ENCODE measurements around the gene MDM1. TPM values are rescaled to one million over a fixed set of nuclear protein-coding genes. Genes with fewer than 3 reads are reported as not detected.

Gene MDM1
- total and polyA plus RNA-seq, 2 of the 13 experiments (the other 11 are each of a cell fraction or from before 2014, with no cell fraction given): 4.6 to 15.2 TPM

DNA sequence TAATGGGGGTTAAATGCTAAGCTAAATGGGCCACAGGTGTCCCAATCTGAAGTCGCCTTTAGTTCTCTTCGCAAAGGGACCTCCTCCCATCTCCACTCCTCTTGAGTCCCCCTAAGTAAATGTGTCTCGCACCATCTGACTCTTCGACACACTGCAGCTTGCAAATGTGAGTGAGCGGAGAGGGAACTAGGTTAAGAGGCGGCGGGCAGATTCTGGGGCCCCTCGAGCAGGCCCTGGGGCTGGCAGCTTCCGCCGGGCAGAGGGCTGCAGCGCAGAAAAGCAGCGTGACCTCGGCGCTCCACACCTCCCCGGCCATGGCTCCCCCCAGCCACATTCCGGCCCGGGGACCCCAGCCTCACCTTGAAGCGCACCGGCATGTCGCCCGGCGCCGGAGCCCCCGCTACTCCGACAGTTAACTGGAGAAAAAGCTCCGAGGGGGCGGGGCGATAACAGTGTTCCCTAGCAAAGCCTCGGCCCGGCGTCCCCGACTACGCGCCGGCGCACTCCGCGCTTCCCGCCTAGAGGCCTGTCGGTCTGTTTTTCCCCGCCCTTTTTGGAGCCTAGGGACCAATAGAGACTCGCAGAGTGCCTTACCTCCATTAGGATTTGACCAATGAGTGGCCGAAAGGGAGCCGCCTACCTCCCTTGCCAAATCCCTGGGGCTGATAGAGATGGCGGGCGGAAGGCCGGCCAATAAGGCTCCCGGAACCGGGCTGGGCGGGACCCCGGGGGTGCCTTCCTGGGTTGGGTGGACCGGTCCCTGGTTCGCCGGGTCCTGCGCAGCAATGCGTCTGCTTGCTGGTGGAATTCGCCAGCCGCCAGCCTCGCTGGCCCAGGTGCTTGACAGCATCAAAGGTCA, at the start of gene MDM1 (continued):
- TF ChIP-seq ARID2 (CRISPR knock-in tag; IDR thresholded peaks at IDR 0.05; ENCODE audit: borderline replicate concordance) (no peak), BRCA1 (CRISPR knock-in tag; IDR thresholded peaks at IDR 0.05) (no peak), STAT6 (CRISPR knock-in tag; IDR thresholded peaks at IDR 0.05; ENCODE audit: borderline replicate concordance) (no peak), ZBTB20 (CRISPR knock-in tag; IDR thresholded peaks at IDR 0.05; ENCODE audit: borderline replicate concordance, low read depth) (no peak), NR2F2 (IDR thresholded peaks at IDR 0.05; ENCODE audit: borderline replicate concordance, low read depth) (no peak), CBFB (CRISPR knock-in tag; IDR thresholded peaks at IDR 0.05) (peak; percentile 16; the same call in 1 of the 2 replicates), ADNP (CRISPR knock-in tag; IDR thresholded peaks at IDR 0.05) (no peak), HHEX (CRISPR knock-in tag; IDR thresholded peaks at IDR 0.05) (no peak), SMARCC2 (IDR thresholded peaks at IDR 0.05) (no peak), ZNF12 (CRISPR knock-in tag; IDR thresholded peaks at IDR 0.05) (no peak), ZNF318 (CRISPR knock-in tag; IDR thresholded peaks at IDR 0.05) (no peak), ZNF546 (CRISPR knock-in tag; conservative IDR thresholded peaks at IDR 0.05) (no peak), ETS1 (CRISPR knock-in tag; IDR thresholded peaks at IDR 0.05) (no peak), SP4 (CRISPR knock-in tag; IDR thresholded peaks at IDR 0.05) (peak; percentile 88), ZNF761 (CRISPR knock-in tag; conservative IDR thresholded peaks at IDR 0.05) (no peak)
- TF ChIP-seq, protein P1, sequence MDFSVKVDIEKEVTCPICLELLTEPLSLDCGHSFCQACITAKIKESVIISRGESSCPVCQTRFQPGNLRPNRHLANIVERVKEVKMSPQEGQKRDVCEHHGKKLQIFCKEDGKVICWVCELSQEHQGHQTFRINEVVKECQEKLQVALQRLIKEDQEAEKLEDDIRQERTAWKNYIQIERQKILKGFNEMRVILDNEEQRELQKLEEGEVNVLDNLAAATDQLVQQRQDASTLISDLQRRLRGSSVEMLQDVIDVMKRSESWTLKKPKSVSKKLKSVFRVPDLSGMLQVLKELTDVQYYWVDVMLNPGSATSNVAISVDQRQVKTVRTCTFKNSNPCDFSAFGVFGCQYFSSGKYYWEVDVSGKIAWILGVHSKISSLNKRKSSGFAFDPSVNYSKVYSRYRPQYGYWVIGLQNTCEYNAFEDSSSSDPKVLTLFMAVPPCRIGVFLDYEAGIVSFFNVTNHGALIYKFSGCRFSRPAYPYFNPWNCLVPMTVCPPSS (IDR thresholded peaks at IDR 0.05): no peak
